Common myeloid progenitor, CD34-positive (primary cell): ENCODE data around the gene HGD.

Source experiments
- CTCF ChIA-PET: fragments of 350-600 bp; sonication (Branson Sonifier 250); formaldehyde crosslinking; loops from one replicate; lab custom pipeline; 2021; ENCODE audit warnings: antibody characterized with exemption; lab: Charles Lee
- POLR2A ChIA-PET: fragments of 350-600 bp; sonication (Branson Sonifier 250); formaldehyde crosslinking; loops from one replicate; lab custom pipeline; 2021; ENCODE audit warnings: antibody characterized with exemption; lab: Charles Lee
- DNase-seq, 3 donors: peaks; one replicate each; pipeline versions ENCODE4 v3.0.0 to v3.0.0-alpha.2; 2013
- H3K27ac ChIP-seq, 2 experiments: 1 replicate in 1 of 2; 2 replicates in 1 of 2; pipeline ENCODE4 v1.7.0; 2013; ENCODE audit warnings: inconsistent platforms in 2 of 2, low read length in 2 of 2, mild to moderate bottlenecking in 2 of 2, low read depth in 1 of 2, moderate library complexity in 1 of 2; ENCODE audit not compliant: severe bottlenecking in 2 of 2, insufficient read depth in 1 of 2, poor library complexity in 1 of 2
- H3K27me3 ChIP-seq, 5 experiments: replicated peaks in 2 of 5; 1 replicate in 3 of 5; 2 replicates in 2 of 5; pipeline versions ENCODE4 v1.6.1 to v1.7.0; 2013; ENCODE audit warnings: low read length in 4 of 5, mild to moderate bottlenecking in 2 of 5, moderate library complexity in 2 of 5, inconsistent platforms in 1 of 5; ENCODE audit not compliant: insufficient read depth in 5 of 5, control insufficient read depth in 4 of 5
- H3K36me3 ChIP-seq, 4 experiments: 1 replicate in 2 of 4; 2 replicates in 2 of 4; pipeline versions ENCODE4 v1.6.1 to v1.7.0; 2013; ENCODE audit warnings: low read length in 3 of 4, control low read depth in 1 of 4, mild to moderate bottlenecking in 1 of 4; ENCODE audit not compliant: control insufficient read depth in 4 of 4, insufficient read depth in 4 of 4
- H3K4me1 ChIP-seq, 4 experiments: 1 replicate in 3 of 4; 2 replicates in 1 of 4; pipeline versions ENCODE4 v1.6.1 to v1.7.1; 2013; ENCODE audit warnings: low read length in 3 of 4, mild to moderate bottlenecking in 3 of 4, control low read depth in 1 of 4, inconsistent platforms in 1 of 4, moderate library complexity in 1 of 4; ENCODE audit not compliant: control insufficient read depth in 4 of 4, insufficient read depth in 4 of 4; ENCODE audit errors: control extremely low read depth in 1 of 4
- H3K4me3 ChIP-seq, 7 experiments: 1 replicate in 4 of 7; 2 replicates in 3 of 7; pipeline versions ENCODE4 v1.5.1 to v1.7.0; 2013; ENCODE audit warnings: mild to moderate bottlenecking in 7 of 7, low read length in 6 of 7, moderate library complexity in 6 of 7, inconsistent platforms in 2 of 7, low read depth in 2 of 7, control low read depth in 1 of 7; ENCODE audit not compliant: insufficient read depth in 4 of 7, control insufficient read depth in 1 of 7; ENCODE audit errors: extremely low read depth in 1 of 7
- H3K9me3 ChIP-seq, 5 experiments: 1 replicate in 4 of 5; 2 replicates in 1 of 5; pipeline versions ENCODE4 v1.6.1 to v1.7.1; 2013; ENCODE audit warnings: low read length in 4 of 5, mild to moderate bottlenecking in 2 of 5, inconsistent platforms in 1 of 5, low read depth in 1 of 5, moderate library complexity in 1 of 5; ENCODE audit not compliant: control insufficient read depth in 4 of 5, insufficient read depth in 2 of 5; ENCODE audit errors: control extremely low read depth in 1 of 5
- WGBS: methylation state at CpG from one replicate; pipeline ENCODE4 v1.1.5; 2013; ENCODE audit not compliant: insufficient coverage; 5-methylcytosine and 5-hydroxymethylcytosine counted together

The HGD gene

GRCh38 chr3:120685411-120685810 lies 3.4 kb upstream of the HGD start:
- WGBS = no CpG with 5 or more reads among the region's 1 CpG
- peaks cover 0 to 3% (median 1%) of the 10 kb centered on the region in 4 experiments for H3K36me3 ChIP-seq
- CTCF ChIA-PET = interaction anchor here (1.3 kb wide), 1 partner anchor 9 kb away, joined by 4 read pairs; no protein-coding TSS in a partner anchor

DNA sequence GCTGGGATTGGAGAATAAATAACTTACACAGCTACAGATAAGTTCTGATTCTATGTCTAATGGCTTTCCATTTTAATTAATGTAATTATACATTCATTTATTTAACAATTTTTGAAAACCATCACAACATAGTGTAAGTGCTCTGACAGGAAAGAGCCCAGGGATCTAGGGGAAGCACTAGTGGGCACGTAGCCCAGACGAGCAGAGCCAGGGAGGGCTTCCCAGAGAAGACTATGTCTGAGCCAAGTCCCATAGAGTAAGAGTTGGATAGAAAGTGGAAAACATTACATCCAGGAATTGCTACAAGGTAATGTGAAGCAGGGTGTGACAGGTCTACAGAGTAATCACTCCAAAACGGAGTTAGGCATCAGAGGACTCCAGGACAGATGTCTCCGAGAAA lies 2.9 kb upstream of the HGD start:
- 93% methylated on average over 3 of the region's 4 CpGs for WGBS
- Histone ChIP-seq H3K27me3 (no peaks in the 10 kb centered on the region), H3K4me1 (peaks cover 3 to 32% (median 5%) of the 10 kb centered on the region in 4 experiments), H3K9me3 (no peaks in the 10 kb centered on the region), H3K27ac (no peak overlapping the region), H3K4me3 (no peak overlapping the region), H3K36me3 (peaks cover 0 to 3% (median 1%) of the 10 kb centered on the region in 4 experiments)
- DNase-seq = no peak
- POLR2A ChIA-PET = no interaction called here
- CTCF ChIA-PET = no interaction called here

More at GRCh38 chr3:120685411-120685810, 3.4 kb upstream of the HGD start:
- Histone ChIP-seq H3K9me3 (no peaks in the 10 kb centered on the region), H3K4me1 (peaks cover 3 to 29% (median 5%) of the 10 kb centered on the region in 4 experiments), H3K4me3 (no peak overlapping the region), H3K27me3 (no peaks in the 10 kb centered on the region), H3K27ac (no peak overlapping the region)
- POLR2A ChIA-PET = no interaction called here
- DNase-seq = no peak

- ChIA-PET POLR2A (no interaction called here), CTCF (no interaction called here)
- H3K27me3 ChIP-seq = no peaks in the 10 kb centered on the region
- H3K27ac ChIP-seq = no peak overlapping the region
- no CpG with 5 or more reads among the region's 3 CpGs for WGBS
- no peaks in the 10 kb centered on the region for H3K9me3 ChIP-seq
- peaks cover 11 to 44% (median 13%) of the 10 kb centered on the region in 4 experiments for H3K4me1 ChIP-seq
- DNase-seq = no peak
- H3K36me3 ChIP-seq = no peaks in the 10 kb centered on the region
- no peak overlapping the region for H3K4me3 ChIP-seq
Observed at GRCh38 chr3:120683671-120684301, 1.7 kb upstream of the HGD start.

DNA sequence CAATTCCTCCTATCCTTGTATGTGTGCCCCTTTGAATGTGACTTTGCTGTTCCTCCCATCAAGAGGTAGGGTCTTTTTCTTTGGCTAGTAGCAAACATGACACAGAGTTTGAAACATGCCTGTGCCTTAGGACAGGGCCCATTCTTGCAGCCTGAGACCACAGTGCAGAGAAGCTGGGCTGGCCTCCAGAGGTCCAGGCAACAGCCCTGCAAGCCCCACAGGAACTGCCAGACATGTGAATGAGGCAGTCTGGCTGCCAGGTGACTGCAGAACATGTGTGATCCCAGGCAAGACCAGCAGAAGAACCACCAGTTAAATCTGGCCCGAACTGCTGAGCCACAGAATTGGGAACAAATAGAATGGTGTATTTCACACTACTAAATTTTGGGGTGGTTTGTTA lies 1.2 kb upstream of the HGD start:
- ChIA-PET CTCF (interaction anchor here (1.1 to 1.4 kb wide), 2 partner anchors 54 to 124 kb away, joined by 3 read pairs; no protein-coding TSS in a partner anchor), POLR2A (no interaction called here)
- no peaks in the 10 kb centered on the region for H3K27me3 ChIP-seq
- no peaks in the 10 kb centered on the region for H3K36me3 ChIP-seq
- H3K4me1 ChIP-seq = peaks cover 14 to 49% (median 17%) of the 10 kb centered on the region in 4 experiments
- H3K27ac ChIP-seq = no peak overlapping the region
- whole genome bisulfite sequencing = 100% methylated on average over 1 of the region's 1 CpG
- no peak for DNase-seq
- no peaks in the 10 kb centered on the region for H3K9me3 ChIP-seq
- H3K4me3 ChIP-seq = no peak overlapping the region

GRCh38 chr3:120681506-120682038 lies 467 bp downstream of the HGD start:
- no peak for DNase-seq
- CTCF ChIA-PET = interaction anchor here (1.4 kb wide), 1 partner anchor 123 kb away, joined by 3 read pairs; no protein-coding TSS in a partner anchor
- H3K36me3 ChIP-seq = no peaks in the 10 kb centered on the region
- H3K4me3 ChIP-seq = no peak overlapping the region
- no peaks in the 10 kb centered on the region for H3K9me3 ChIP-seq
- POLR2A ChIA-PET = no interaction called here
- H3K27ac ChIP-seq = no peak overlapping the region
- H3K4me1 ChIP-seq = peaks cover 14 to 55% (median 20%) of the 10 kb centered on the region in 4 experiments
- 100% methylated on average over 3 of the region's 4 CpGs for WGBS
- no peaks in the 10 kb centered on the region for H3K27me3 ChIP-seq

DNA sequence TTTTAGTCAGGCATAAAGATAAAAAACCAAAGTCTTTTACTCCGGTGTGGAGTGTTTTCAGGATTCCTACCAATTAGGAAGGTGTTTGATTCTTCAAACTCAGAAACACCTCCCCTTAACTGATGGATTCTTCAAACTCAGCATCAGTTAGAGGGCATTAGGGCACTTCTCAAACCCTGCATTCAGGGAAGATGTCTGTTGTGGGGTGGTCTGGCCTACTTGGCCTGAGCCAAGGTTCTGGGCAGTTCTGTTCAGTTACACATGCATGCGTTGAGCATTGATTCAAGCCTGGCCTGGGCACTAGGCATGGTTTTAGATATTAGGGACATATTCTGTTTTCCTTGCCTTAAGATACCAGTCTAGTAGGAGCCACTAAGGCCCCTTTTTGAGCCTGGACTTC lies 1.0 kb downstream of the HGD start:
- 86% methylated on average over 2 of the region's 2 CpGs for WGBS
- Histone ChIP-seq H3K4me3 (no peak overlapping the region), H3K4me1 (peaks cover 14 to 55% (median 20%) of the 10 kb centered on the region in 4 experiments), H3K27me3 (no peaks in the 10 kb centered on the region), H3K36me3 (no peaks in the 10 kb centered on the region), H3K9me3 (no peaks in the 10 kb centered on the region), H3K27ac (no peak overlapping the region)
- DNase-seq = no peak
- ChIA-PET CTCF (no interaction called here), POLR2A (no interaction called here)

DNA sequence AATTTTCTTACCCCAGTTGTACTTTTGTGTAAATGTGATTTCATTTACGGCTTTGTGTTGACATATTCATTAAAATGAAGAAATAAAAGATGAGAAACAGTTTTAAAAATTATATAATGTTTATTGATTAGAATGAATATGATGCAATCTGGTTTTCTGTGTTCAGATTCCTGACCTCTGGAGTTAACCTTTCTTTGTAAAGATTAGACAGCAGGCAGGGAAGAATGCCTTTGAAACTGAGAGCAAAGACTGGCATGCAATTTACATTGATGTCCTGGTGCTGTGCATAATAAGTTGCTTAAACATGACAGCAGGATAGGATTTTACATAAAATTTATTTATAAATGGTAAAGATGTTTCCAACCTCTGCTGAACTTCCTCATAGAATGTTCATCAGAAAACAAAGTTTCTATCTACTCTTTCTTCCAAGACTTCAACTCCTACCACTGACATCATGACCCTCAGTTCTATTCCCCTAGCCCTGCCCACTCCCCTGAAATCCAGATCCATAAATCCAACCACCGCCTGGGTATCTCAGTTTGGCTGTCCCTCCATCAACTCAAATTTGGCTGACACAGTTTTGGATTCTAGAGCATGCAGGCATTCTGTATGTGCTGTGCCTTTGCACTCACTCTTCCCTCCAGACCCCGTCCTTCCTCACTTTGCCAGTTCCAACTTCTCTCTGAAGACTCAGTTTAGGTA lies 1.7 kb downstream of the HGD start:
- 96% methylated on average over 2 of the region's 3 CpGs for WGBS
- Histone ChIP-seq H3K4me3 (no peak overlapping the region), H3K36me3 (no peaks in the 10 kb centered on the region), H3K9me3 (no peaks in the 10 kb centered on the region), H3K27ac (no peak overlapping the region), H3K27me3 (no peaks in the 10 kb centered on the region), H3K4me1 (peaks cover 14 to 55% (median 20%) of the 10 kb centered on the region in 4 experiments)
- no peak for DNase-seq
- ChIA-PET CTCF (no interaction called here), POLR2A (no interaction called here)
